ENCODE data around the gene C1orf50. TPM values are rescaled to one million over a fixed set of nuclear protein-coding genes. Genes with fewer than 3 reads are reported as not detected.

C1orf50 gene
- total and polyA plus RNA-seq, 2 of the 4 experiments (the other 2 are of a cell fraction) = 2.0 to 6.0 TPM

- no peak for TF ChIP-seq USF2 (IDR thresholded peaks at IDR 0.05; ENCODE audit: low read depth, low read length)
Measured at GRCh38 chr1:42815941-42816584, 49.0 kb downstream of the C1orf50 start (continued).

GRCh38 chr1:42816585-42817439, 49.8 kb downstream of the C1orf50 start, which contains the start of the genes ERMAP and SVBP:
Gene ERMAP, plus strand, starts transcription at chr1:42817122. Its CDS starts 13,327 bp downstream, at chr1:42830449.
Gene SVBP, minus strand, starts transcription at chr1:42817397. Its CDS starts 853 bp downstream, at chr1:42816544.
- Histone ChIP-seq H4K8ac (ENCODE audit: low read depth in 2 of 2, low read length in 2 of 2) (peak within 1 kb of the TSS; percentile 94 to 99), H4K91ac (ENCODE audit: insufficient read depth, low read depth, low read length) (peak within 1 kb of the TSS; percentile 97), H2BK120ac (ENCODE audit: low read depth, low read length) (peak within 1 kb of the TSS; percentile 96), H3K27me3 (ENCODE audit: control insufficient read depth, insufficient read depth, low read length) (no peaks in the 10 kb centered on the region), H2BK15ac (ENCODE audit: low read depth, low read length) (peak within 1 kb of the TSS; percentile 88; the same call in 2 of the 3 replicates), H3K9ac (ENCODE audit: low read depth, low read length) (peak within 1 kb of the TSS; percentile 98), H3K36me3 (ENCODE audit: control insufficient read depth, insufficient read depth, low read length) (no peaks in the 10 kb centered on the region), H4K5ac (ENCODE audit: low read depth, low read length) (peak within 1 kb of the TSS; percentile 94), H3K4me3 (ENCODE audit: insufficient read depth, low read depth, low read length) (peak within 1 kb of the TSS; percentile 94), H3K9me1 (ENCODE audit: insufficient read depth, low read length) (no peaks in the 10 kb centered on the region; the same call in 1 of the 2 replicates), H3K23ac (ENCODE audit: low read depth, low read length) (peak within 1 kb of the TSS; percentile 92), H3K18ac (ENCODE audit: low read depth, low read length) (peak within 1 kb of the TSS; percentile 92), H2BK20ac (ENCODE audit: low read depth, low read length) (peak within 1 kb of the TSS; percentile 83; the same call in 1 of the 2 replicates), H4K20me1 (ENCODE audit: insufficient read depth, low read length) (no peaks in the 10 kb centered on the region), H2BK5ac (ENCODE audit: low read depth, low read length, poor library complexity, severe bottlenecking) (peak within 1 kb of the TSS; percentile 100), H3K56ac (ENCODE audit: extremely low read depth, insufficient read depth, low read length) (peak within 1 kb of the TSS; percentile 93), H3K14ac (replicated peaks; ENCODE audit: low read depth, low read length) (peak within 1 kb of the TSS; percentile 96), H3K9me3 (ENCODE audit: control insufficient read depth, insufficient read depth, low read length) (no peaks in the 10 kb centered on the region), H3K27ac (ENCODE audit: insufficient read depth, low read length) (peak within 1 kb of the TSS; percentile 100), H2AK5ac (ENCODE audit: low read depth, low read length) (peak within 1 kb of the TSS; percentile 80), H2AFZ (replicated peaks; ENCODE audit: low read length, poor library complexity) (peak within 1 kb of the TSS; percentile 95), H3K4me1 (ENCODE audit: control insufficient read depth, insufficient read depth, low read length) (peaks cover 2% of the 10 kb centered on the region; the same call in 1 of the 2 replicates), H3K79me1 (ENCODE audit: low read depth in 1 of 2, low read length in 2 of 2) (peaks cover 27 to 50% of the 10 kb centered on the region in 2 experiments), H3K4ac (ENCODE audit: low read depth, low read length) (peak within 1 kb of the TSS; percentile 94), H2AK9ac (replicated peaks; ENCODE audit: low read depth, low read length, poor library complexity) (peak within 1 kb of the TSS; percentile 90), H3K4me2 (ENCODE audit: low read depth, low read length) (peak within 1 kb of the TSS; percentile 100)
- intact Hi-C loops (cut with micrococcal nuclease) (loop anchor here (5.0 kb wide), 1 partner anchor 50 kb away; the partner anchor contains the start of genes C1orf50 and P3H1), dilution Hi-C loops (cut with HindIII; ENCODE audit: low sequenced_read_pairs, unreplicated experiment) (no loop called here), in situ Hi-C loops (cut with MboI; ENCODE audit: low sequenced_read_pairs) (no loop called here)
- ATAC-seq (ENCODE audit: low read depth) (peak; percentile 96), DNase-seq (peak; percentile 77)
- BruUV-seq (replicated peaks) = no TSS peak
- CTCF ChIA-PET = interaction anchor here (0.8 kb wide), 1 partner anchor 46 kb away, joined by 3 read pairs; no protein-coding TSS in a partner anchor
- 0% methylated on average over 17 of the region's 66 CpGs; no CpG with 5 or more reads in 1 of the 2 experiments for whole genome bisulfite sequencing, 2 experiments (ENCODE audit: extremely low coverage in 2 of 2, insufficient read length in 1 of 2)
- POLR2A ChIA-PET (ENCODE audit: unreplicated experiment) = no interaction called here
- TF ChIP-seq CHD1 (IDR thresholded peaks at IDR 0.05; ENCODE audit: low read depth, low read length) (no peak), RCOR1 (IDR thresholded peaks at IDR 0.05; ENCODE audit: insufficient replicate concordance, low read length) (no peak), BHLHE40 (IDR thresholded peaks at IDR 0.05; ENCODE audit: low read depth, low read length) (no peak), FOS (IDR thresholded peaks at IDR 0.05; ENCODE audit: low read depth, low read length) (no peak), SMC3 (IDR thresholded peaks at IDR 0.05; ENCODE audit: low read depth, low read length) (no peak), CTCF (conservative IDR thresholded peaks at IDR 0.05; ENCODE audit: low read depth, low read length) (no peak), MAZ (IDR thresholded peaks at IDR 0.05; ENCODE audit: borderline replicate concordance, low read depth, low read length) (peak; percentile 89), ELK1 (IDR thresholded peaks at IDR 0.05; ENCODE audit: borderline replicate concordance, low read depth, low read length) (no peak)
